GM18873 (cell line): Measurements from ENCODE around the gene GLT8D1.
"Not testable (repeated sequence)": the region's sequence is repeated elsewhere in the genome, so short reads cannot be mapped to it uniquely, and the experiment has no call there.

ENCODE experiments used
- ATAC-seq: cut with Tn5 transposase; IDR thresholded peaks from one replicate; pipeline ENCODE4 v1.9.1; 2021; ENCODE audit warnings: mild to moderate bottlenecking, moderate library complexity, moderate number of reproducible peaks; ENCODE audit not compliant: unreplicated experiment, low FRiP score

Gene GLT8D1, protein sequence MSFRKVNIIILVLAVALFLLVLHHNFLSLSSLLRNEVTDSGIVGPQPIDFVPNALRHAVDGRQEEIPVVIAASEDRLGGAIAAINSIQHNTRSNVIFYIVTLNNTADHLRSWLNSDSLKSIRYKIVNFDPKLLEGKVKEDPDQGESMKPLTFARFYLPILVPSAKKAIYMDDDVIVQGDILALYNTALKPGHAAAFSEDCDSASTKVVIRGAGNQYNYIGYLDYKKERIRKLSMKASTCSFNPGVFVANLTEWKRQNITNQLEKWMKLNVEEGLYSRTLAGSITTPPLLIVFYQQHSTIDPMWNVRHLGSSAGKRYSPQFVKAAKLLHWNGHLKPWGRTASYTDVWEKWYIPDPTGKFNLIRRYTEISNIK

DNA sequence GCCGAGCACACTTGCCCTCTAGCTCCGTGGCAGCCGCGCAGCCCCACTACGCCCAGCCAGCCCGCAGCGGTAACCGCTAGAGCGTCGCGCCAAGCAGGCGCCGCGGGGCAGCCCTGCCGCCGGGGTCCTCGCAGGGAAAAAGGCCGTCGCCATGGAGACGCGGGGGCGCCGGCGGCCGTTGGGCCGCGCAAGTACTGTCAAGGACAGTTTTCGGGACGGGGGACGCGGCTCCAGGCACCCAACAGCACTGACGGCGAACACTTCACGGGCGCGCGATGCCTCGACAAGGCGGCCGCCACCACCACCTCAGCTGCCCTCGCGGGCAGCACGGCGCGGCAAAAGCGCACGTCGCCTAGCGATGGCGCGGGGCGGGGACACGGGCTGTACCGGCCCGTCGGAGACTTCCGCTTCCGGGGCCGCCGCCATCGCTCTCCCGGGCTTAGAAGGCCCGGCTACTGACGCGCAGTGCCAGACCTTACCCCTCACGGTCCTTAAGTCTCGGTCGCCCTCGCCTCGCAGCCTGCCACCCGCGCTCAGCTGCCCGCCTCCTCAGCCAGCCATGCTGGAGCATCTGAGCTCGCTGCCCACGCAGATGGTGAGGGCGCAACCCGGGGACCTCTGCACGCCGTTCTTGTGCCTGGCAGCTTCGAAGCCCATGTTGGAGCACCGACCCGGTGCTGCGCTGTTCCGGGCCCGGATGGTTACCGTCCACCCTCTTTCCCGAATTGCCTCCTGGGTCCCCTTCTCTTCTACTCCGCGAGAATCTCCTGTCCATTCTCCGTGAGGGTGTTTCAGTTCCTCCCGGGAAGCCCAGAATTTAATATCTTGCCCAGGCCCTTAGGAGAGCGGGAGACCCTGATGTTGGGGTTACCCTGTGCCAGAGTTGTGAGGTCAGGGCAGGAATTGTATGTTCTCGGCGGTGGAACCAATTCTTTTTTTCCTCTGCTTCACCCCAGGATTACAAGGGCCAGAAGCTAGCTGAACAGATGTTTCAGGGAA is at the start of gene GLT8D1, which contains the start of gene SPCS1:
TSS of gene GLT8D1 (minus strand) at position 104 of the 999 bp plus-strand sequence. CDS start 5,331 bp downstream, outside the sequence.
TSS of gene SPCS1 (plus strand) at position 419 of the 999 bp plus-strand sequence. CDS start at position 560, 141 bp downstream.
- ATAC-seq = peak; percentile 57

DNA sequence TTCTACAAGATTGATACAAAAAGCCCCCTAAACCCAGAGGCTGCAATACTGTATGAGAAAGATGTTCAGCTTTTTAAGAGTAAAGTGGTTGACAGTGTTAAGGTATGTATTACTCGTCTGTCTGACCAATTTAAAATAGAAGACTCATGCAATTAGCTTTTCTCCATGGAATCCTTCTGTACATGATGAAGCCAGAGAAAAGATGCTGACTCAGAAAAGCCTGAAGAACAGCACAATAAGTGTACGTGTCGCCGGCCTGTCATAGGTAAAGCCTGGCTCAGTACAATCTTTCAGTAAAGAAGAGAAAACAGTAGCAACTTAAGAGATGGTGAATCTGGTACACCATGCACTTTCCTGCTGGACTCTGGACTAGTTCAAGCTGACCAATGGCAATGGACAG is 48.8 kb upstream of the GLT8D1 start:
- ATAC-seq = no peak

DNA sequence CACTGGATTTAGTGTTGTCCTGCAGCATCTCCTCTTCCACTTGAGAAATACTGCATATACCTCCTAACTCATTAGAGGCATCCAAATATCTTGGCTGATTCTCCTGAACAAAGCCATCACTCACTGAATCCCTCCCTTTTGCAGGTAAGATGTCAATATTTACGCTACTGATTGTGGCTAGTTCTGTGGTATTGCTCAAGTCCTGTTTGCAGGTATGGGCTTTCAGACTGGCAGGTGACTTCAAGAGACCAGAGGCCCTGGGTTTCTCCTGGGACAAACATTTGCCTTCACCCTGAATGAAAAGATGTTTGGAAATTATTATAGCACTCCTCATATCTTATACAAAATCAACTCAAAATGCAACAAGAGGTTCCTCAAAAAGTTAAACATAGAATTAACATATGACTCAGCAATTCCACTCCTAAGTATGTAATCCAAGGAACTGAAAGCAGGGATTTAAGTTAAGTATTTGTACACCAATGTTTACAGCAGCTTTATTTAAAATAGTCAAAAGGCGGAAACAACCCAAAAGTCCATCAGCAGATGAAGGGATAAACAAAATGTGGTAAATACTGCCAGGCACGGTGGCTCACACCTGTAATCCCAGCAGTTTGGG is 46.6 kb upstream of the GLT8D1 start:
- ATAC-seq = no peak

DNA sequence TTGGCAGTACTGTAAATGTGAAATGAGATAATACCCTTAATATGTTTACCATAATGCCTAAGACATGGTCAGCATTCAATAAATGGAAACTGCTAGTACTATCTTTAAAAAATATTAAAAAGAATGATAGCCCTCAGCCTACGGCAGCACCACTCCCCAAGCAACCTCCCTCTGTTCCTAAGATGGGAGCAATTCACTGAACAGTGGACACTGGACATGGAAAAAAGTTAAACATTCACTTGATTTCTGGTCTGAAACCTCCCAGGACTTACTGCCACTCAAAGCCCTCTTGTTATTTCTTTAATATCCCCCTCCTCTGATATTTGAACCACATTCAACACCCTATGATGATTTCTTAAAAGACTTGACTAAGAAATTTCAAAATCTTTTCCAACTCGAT is 38.1 kb upstream of the GLT8D1 start:
- no peak for ATAC-seq

DNA sequence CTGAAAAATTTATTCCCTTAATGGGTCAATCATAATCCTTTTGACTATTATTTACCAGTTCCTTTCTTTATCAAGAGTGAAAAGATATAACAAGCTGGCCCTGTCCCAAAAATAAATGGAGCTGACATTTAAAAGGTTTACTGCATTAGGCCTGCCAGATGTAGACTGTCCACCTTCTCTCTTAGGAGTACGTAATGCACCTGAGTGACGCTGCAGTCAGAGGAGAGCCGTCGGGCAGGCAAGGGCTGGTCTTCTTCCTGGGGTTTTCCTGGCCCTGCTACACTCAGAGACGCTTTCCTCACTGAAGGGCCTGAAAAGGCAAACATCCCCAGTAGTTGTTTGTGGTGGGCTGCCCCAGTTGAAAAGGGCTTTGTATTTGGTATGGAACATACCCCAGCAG is 37.6 kb upstream of the GLT8D1 start:
- no peak for ATAC-seq

DNA sequence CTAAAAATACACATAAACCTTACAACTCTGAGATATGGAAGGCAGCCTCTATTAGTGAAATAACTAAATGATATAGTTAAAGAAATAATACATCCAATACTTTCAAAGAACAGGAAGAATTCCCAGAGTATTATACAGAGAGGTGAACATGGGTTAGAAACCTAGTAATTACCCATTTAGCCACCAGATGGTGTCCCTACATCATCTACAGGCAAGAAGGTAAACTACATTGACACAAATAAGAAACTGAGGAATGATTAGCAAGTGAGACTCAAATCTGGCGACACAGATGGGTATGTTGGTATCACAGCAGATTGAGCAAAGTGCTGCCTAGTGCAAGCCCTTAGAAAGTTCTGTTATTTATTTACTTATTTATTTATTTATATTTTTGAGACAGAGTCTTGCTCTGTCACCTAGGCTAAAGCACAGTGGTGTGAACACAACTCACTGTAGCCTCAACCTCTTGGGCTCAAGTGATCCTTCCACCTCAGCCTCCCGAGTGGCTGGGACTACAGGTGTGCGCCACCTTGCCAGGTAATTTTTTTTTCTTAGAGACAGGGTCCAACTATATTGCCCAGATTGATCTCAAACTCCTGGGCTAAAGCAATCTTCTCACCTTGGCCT is 36.9 kb upstream of the GLT8D1 start:
- ATAC-seq = no peak

DNA sequence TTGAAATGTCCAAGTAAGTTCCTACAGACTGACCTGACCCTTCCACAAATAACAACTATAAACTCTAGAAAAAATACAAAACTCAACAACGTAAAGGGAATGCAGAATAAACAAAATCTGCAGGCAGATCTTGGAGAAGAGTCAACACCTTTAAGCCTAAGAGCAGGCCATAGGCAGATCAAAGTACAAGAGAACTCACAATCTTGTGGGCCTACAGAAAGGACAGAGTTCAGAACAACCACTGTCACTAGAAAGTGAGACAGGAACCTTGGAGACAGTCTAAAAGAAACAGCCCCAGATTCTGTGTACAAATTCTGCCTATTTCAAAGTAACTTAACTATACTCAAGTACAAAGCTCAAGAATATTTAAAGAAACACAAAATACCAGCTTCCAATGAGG is 34.1 kb upstream of the GLT8D1 start:
- no peak for ATAC-seq

DNA sequence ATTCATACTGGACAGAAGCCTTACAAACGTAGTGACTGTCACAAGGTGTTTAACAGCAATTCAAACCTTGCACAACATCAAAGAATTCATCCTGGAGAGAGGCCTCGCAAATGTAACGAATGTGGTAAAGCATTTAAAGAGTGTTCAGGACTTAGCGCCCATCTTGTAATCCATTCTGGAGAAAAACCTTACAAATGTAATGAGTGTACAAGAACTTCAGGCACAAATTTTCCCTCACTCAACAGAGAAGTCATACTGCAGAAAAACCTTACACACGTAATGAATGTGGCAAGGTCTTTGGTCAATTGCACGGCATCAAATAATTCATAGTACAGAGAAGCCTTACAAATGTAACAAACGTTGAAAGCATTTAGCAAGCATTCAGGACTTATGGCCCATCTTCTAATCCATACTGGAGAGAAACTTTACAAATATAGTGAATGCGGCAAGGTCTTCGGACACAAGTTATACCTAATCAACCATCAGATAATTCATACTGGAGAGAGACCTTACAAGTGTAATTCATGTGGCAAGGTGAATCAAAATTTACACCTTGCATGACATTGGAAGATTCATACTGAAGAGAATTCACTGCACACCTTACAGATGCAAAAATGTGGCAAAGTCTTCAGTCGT is 27.8 kb upstream of the GLT8D1 start:
- ATAC-seq = no peak

DNA sequence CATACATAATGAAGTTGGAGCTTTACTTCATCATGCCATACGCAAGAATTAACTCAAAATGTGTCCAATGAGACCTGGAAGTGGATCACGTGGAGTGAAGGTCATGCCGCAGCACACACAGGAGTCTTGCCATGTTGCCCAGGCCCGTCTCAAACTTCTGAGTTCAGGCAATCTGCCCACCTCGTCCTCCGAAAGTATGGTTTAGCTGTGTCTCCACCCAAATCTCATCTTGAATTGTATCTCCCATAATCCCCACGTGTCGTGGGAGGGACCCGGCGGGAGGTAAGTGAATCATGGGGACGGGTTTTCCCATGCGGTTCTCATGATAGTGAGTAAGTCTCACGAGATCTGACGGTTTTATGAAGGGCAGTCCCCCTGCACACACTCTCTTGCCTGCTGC is 26.0 kb upstream of the GLT8D1 start:
- no peak for ATAC-seq

DNA sequence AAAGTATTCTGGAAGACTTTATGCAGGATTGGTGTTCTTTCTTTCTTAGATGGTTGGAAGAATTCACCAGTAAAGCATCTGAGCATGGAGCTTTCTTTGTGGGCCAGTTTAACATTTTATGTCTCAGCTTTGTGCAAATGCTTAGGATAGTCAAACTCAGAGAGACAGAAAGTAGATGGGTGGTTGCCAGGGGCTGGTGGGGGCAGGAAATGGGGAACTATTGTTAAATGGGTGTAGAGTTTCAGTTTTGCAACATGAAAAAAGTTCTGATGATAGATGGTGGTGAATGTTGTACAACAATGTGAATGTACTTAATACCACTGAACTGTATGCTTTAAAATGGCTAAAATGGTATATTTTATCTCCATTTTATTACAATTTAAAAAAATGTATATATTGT is 25.1 kb upstream of the GLT8D1 start:
- ATAC-seq = no peak

DNA sequence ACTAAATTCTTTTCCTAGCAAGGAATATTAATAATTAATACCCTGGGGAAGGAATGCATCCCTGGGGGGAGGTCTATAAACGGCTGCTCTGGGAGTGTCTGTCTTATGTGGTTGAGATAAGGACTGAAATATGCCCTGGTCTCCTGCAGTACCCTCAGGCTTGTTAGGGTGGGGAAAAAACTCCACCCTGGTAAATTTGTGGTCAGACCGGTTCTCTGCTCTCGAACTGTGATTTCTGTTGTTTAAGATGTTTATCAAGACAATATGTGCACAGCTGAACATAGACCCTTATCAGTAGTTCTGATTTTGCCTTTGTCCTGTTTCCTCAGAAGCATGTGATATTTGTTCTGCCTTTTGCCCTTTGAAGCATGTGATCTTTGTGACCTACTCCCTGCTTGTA is 23.2 kb upstream of the GLT8D1 start:
- ATAC-seq = not testable (repeated sequence)

DNA sequence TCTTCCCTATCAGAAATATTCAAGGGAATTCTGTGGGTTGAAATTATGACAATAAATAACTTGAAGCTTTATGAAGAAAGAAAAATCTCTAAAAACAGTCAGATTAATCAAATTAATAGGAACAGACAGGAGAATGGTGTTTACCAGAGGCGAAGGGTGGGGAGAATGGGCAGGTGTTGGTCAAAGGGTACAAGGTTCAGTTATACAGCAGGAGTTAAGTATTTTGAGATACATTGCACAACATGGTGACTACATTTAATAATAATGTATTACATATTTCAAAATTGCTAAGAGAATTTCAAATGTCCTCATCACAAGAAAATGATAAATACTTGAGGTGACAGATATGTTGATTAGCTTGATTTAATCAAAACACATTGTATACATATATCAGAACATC is 18.9 kb upstream of the GLT8D1 start:
- no peak for ATAC-seq

DNA sequence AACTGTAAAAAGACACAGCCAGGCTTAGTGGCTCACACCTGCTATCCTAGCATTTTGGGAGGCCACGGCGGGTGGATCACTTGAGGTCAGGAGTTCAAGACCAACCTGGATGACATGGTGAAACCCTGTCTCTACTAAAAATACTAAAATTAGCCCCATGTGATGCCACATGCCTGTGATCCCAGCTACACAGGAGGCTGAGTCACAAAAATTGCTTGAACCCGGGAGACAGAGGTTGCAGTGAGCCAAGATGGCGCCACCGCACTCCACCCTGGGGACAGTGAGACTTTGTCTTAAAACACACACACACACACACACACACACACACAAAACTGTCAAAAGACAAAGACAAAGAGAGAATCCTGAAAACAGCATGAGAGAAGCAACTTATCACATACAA is 18.3 kb upstream of the GLT8D1 start:
- ATAC-seq = no peak

DNA sequence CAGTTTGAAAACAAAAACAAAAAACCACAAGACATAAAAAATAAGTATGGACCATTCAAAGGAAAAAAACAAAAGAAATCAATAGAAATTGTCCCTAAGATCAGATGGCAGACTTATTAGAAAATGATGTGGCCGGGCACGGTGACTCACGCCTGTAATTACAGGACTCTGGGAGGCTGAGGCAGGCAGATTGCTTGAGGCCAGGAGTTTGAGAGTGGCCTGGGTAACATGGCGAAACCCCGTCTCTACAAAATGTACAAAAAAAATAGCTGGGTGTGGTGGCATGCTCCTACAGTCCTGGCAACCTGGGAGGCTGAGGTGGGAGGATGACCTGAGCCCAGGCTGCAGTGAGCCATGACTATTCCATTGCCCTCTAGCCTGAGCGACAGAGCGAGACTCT is 16.9 kb upstream of the GLT8D1 start:
- no peak for ATAC-seq

DNA sequence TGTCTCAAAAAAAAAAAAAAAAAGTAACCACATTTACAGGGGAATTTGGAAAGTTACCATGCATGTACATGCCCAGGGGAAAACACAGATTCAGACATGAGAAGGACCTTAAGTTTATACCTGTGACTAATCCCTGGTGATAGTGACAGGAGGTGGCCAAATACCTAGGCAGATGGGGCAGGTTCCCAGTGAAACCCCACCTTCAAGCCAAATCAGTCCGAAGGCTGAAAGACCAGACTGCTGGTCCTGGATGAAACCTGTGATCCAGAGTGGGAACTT is 16.1 kb upstream of the GLT8D1 start:
- ATAC-seq = no peak

DNA sequence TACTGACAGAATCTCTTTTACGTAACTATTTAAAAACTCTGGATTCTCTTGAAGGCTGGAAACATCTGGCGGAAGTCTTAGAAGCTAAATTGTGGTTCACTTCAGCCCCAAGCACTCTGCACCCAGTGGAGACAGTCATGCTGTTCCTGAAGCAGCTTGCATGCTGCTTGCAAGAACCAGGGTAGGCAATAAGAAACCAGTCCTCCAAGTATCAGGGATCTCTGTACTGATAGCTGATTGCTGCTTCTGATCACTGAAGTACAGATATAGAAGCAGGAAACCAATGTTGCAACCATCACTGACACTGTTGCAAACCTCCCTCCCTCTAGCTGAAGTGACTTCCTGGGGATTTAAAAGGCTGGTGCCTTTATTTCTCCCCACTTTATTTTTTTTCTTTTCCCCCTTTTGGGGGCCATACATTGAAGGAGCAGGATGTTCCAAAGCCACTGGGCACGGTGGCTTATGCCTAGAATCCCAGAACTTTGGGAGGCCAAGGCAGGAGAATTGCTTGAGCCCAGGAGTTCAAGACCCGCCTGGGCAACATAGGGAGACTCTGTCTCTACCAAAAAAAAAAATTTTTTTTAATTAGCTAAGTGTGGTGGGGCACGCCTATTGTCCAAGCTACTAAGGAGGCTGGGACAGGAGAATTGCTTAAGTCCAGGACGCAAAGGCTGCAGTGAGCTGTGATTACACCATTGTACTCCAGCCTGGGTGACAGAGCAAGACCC is 15.6 kb upstream of the GLT8D1 start:
- ATAC-seq = no peak

DNA sequence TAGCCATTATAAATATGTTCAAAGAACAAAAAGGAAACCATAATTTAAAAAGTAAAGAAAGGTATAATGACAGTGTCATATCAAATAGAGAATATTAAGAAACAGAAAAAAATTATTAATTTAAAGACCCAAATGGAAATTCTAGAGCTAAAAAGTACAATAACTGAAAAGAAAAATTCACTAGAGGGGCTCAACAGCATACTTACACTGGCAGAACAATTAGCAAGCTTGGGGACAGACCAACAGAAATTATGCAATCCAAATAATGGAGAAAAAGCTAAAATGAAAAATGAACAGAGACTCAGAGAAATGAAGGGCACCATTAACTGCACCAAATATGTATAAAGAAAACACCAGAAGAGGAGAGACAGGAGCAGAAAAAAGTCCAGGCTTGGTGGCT is 14.0 kb upstream of the GLT8D1 start:
- ATAC-seq = no peak

DNA sequence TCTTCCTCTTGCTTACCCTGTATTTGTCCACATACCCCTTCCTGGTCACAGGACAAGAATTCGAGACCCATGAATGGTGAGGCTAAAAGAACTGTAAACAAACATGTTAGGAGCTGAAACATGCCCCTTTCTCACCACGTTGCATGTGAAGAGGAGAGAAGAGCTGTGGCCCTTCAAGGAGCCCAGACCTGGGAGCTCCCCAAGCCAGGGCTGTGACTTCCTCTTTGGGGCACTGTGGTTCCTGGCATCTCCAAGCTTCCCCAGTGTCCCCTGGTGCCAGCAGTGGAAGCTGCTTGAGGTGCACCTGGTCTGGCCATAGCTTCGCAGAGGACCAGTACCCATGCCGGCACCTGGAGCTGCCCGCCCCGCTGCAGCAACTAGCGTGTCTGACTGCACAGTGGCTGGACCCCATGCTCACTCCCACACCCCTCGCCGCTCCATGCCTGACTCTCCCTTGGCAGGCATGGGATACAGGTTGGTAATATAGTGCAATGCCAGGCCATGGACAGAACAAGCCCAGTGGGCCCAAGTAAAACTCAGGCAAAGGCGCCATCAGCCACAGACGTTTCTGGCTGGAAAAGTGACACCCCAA is 10.2 kb upstream of the GLT8D1 start:
- no peak for ATAC-seq
